Thyroid gland (tissue), 4 donors: ENCODE results near the gene PDS5A.
"Not testable (repeated sequence)": the region's sequence is repeated elsewhere in the genome, so short reads cannot be mapped to it uniquely, and the experiment has no call there.

Source experiments
- POLR2A ChIP-seq, 2 donors: fragments of 450-650 bp; IDR thresholded peaks; one replicate each; pipeline ENCODE4 v1.6.1; 2017; ENCODE audit warnings: antibody characterized with exemption in 2 of 2, mild to moderate bottlenecking in 2 of 2, moderate library complexity in 1 of 2
- TF ChIP-seq, protein P1 (sequence below), 6 experiments: fragments of 200-600 bp in 3 of 6; fragments of 450-650 bp in 3 of 6; sonication (generic) in 3 of 6; IDR thresholded peaks; one replicate each; pipeline ENCODE4 v1.5.1; 2016 to 2019; ENCODE audit warnings: antibody characterized with exemption in 6 of 6, mild to moderate bottlenecking in 2 of 6, inconsistent platforms in 1 of 6, moderate library complexity in 1 of 6

DNA sequence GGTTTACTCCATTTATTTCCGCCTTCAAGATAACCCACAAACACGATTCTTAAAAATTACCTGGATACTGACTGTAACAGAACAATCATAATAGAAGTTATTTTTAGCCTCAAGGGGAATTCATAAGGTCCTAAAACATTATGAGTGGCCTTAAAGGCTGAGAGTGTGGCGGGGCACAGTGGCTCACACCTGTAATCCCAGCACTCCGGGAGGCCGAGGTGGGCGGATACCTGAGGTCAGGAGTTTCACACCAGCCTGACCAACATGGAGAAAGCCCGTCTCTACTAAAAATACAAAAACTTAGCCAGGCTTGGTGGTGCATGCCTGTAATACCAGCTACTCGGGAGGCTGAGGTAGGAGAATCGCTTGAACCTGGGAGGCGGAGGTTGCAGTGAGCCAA lies 33.5 kb downstream of the PDS5A start:
- TF ChIP-seq, protein P1, sequence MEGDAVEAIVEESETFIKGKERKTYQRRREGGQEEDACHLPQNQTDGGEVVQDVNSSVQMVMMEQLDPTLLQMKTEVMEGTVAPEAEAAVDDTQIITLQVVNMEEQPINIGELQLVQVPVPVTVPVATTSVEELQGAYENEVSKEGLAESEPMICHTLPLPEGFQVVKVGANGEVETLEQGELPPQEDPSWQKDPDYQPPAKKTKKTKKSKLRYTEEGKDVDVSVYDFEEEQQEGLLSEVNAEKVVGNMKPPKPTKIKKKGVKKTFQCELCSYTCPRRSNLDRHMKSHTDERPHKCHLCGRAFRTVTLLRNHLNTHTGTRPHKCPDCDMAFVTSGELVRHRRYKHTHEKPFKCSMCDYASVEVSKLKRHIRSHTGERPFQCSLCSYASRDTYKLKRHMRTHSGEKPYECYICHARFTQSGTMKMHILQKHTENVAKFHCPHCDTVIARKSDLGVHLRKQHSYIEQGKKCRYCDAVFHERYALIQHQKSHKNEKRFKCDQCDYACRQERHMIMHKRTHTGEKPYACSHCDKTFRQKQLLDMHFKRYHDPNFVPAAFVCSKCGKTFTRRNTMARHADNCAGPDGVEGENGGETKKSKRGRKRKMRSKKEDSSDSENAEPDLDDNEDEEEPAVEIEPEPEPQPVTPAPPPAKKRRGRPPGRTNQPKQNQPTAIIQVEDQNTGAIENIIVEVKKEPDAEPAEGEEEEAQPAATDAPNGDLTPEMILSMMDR (IDR thresholded peaks at IDR 0.05), result not testable (repeated sequence)
- TF ChIP-seq POLR2A (IDR thresholded peaks at IDR 0.05), result not testable (repeated sequence)
